A549 treated with CORT108297 at 1 μM for 4 hours (cell line): ENCODE measurements around the gene CSPG4. TPM values are rescaled to one million over a fixed set of nuclear protein-coding genes. Genes with fewer than 3 reads are reported as not detected.

Experiments used
- total RNA-seq: library from RNA; stranded (reverse); fragments of 200-300 nt; extraction: Qiagen RNA extraction; gene quantifications from 5 replicates; pipeline ENCODE4 v1.2.3, GENCODE V29; 2022

Gene CSPG4, protein sequence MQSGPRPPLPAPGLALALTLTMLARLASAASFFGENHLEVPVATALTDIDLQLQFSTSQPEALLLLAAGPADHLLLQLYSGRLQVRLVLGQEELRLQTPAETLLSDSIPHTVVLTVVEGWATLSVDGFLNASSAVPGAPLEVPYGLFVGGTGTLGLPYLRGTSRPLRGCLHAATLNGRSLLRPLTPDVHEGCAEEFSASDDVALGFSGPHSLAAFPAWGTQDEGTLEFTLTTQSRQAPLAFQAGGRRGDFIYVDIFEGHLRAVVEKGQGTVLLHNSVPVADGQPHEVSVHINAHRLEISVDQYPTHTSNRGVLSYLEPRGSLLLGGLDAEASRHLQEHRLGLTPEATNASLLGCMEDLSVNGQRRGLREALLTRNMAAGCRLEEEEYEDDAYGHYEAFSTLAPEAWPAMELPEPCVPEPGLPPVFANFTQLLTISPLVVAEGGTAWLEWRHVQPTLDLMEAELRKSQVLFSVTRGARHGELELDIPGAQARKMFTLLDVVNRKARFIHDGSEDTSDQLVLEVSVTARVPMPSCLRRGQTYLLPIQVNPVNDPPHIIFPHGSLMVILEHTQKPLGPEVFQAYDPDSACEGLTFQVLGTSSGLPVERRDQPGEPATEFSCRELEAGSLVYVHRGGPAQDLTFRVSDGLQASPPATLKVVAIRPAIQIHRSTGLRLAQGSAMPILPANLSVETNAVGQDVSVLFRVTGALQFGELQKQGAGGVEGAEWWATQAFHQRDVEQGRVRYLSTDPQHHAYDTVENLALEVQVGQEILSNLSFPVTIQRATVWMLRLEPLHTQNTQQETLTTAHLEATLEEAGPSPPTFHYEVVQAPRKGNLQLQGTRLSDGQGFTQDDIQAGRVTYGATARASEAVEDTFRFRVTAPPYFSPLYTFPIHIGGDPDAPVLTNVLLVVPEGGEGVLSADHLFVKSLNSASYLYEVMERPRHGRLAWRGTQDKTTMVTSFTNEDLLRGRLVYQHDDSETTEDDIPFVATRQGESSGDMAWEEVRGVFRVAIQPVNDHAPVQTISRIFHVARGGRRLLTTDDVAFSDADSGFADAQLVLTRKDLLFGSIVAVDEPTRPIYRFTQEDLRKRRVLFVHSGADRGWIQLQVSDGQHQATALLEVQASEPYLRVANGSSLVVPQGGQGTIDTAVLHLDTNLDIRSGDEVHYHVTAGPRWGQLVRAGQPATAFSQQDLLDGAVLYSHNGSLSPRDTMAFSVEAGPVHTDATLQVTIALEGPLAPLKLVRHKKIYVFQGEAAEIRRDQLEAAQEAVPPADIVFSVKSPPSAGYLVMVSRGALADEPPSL (N-terminal part only)
- 0.06 to 0.12 TPM (median 0.10 TPM) in 5 replicates for total RNA-seq

GRCh38 chr15:75712668-75713337 is at the start of gene CSPG4:
Gene CSPG4, minus strand, starts transcription at chr15:75712848. Its CDS starts 93 bp downstream, at chr15:75712755.

DNA sequence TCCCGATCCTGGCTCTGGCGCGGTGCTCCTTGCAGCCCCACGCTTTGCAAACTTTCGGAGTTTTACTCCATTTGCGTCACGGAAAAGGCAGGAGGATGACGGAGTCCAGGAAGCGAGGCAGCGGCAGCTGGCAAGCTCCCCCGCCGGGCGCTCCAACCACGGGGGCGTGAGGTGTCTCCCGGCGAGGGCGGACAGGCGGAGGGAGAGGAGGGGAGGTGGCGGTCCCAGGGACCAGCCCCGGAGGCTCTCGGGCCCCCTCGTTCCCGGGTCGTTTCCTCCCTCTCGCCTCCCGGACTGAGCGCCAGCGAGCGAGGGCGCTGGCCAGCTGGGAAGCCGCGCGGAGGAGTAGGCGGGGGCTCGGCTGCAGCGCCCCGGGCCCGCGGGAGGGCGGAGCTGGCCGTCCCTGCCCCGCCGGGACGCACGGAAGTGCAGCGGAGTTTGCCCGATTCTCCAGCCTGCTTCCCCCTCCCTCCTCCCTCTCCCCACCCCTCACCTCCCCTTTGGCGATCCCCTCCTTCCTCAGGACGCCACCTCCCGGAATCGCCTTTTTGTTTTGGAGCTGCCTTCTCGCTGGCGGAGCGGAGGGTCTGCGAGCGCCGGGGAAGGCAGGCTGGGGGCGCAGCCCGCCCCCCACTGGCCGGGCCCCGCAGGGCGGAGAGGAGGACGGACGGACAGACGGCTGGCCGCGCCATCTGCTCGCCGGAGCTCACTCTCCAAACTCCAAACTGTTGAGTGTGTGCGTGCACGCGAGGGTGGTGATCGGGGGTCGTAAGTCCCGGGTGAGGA is 65.1 kb downstream of the CSPG4 start, which contains the start of gene SNX33:
TSS of gene SNX33 (plus strand) at position 543 of the 786 bp plus-strand sequence. CDS start 1,191 bp downstream, outside the sequence.

GRCh38 chr15:75639709-75640482 is 72.8 kb downstream of the CSPG4 start, which contains the start of gene IMP3:
Gene IMP3, minus strand, starts transcription at chr15:75640224. Its CDS starts 56 bp downstream, at chr15:75640168.

DNA sequence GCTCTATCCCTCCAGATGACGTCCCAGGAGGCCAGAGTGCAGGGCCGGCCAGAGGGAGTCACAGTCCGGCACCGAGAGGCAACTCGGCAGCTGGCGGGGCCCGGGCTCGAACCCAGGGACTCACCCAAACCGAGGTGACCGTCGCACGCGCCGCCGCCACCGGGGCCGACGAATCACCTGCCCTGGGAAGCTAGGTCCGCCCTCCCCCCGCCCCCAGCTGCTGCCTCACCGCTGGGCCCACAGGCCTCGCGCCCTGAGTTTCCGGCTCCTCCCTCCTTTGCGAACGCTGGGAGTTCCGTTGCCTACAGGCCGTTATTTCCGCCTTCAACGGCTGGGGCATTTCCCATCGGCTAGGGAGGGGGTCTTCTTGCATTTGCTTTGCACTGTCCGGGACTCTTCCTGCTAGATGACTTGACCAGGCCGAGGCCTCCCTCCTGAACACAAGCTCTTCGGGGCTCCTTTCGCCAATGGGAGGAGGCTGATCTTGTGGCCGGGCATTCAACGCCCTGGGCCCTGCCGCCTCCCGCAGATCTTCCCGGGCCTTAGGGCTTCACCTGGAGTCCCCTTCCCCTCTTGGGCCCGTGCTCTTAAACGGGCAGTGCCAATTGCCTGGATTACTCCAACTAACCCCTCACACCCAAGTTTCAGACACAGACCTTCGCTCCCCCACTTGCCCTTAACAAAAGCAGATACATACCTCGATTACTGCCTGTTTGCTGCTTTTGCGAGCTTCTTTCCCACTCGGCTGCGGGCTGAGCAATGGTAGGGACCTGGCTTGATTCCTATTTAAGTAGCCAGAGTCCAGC is 86.9 kb downstream of the CSPG4 start, which contains the start of gene SNUPN:
TSS of gene SNUPN (minus strand) at position 184 of the 806 bp plus-strand sequence. CDS start 4,674 bp downstream, outside the sequence.

Other genes with a start within 250 kb of the CSPG4 start
- 34.6 to 48.4 TPM (median 44.2 TPM) in 5 replicates for gene PTPN9, start 133.5 kb downstream of the CSPG4 start, total RNA-seq
- 30.9 to 37.7 TPM (median 32.6 TPM) in 5 replicates for gene SNUPN, start 87.1 kb downstream of the CSPG4 start, total RNA-seq
- gene IMP3, start 72.6 kb downstream of the CSPG4 start, total RNA-seq = 89.4 to 131 TPM (median 126 TPM) in 5 replicates
- 12.0 to 17.1 TPM (median 15.7 TPM) in 5 replicates for gene SNX33, start 64.9 kb downstream of the CSPG4 start, total RNA-seq
- 33.7 to 41.8 TPM (median 38.6 TPM) in 5 replicates for gene UBE2Q2, start 130.6 kb upstream of the CSPG4 start, total RNA-seq
- gene FBXO22, start 191.0 kb upstream of the CSPG4 start, total RNA-seq = 79.9 to 91.3 TPM (median 82.3 TPM) in 5 replicates